GM18868 (cell line): ENCODE data around the gene ZNF598.

Experiments used
- ATAC-seq: cut with Tn5 transposase; IDR thresholded peaks from one replicate; pipeline ENCODE4 v1.9.1; 2021; ENCODE audit warnings: mild to moderate bottlenecking, moderate library complexity; ENCODE audit not compliant: unreplicated experiment

Gene ZNF598

DNA sequence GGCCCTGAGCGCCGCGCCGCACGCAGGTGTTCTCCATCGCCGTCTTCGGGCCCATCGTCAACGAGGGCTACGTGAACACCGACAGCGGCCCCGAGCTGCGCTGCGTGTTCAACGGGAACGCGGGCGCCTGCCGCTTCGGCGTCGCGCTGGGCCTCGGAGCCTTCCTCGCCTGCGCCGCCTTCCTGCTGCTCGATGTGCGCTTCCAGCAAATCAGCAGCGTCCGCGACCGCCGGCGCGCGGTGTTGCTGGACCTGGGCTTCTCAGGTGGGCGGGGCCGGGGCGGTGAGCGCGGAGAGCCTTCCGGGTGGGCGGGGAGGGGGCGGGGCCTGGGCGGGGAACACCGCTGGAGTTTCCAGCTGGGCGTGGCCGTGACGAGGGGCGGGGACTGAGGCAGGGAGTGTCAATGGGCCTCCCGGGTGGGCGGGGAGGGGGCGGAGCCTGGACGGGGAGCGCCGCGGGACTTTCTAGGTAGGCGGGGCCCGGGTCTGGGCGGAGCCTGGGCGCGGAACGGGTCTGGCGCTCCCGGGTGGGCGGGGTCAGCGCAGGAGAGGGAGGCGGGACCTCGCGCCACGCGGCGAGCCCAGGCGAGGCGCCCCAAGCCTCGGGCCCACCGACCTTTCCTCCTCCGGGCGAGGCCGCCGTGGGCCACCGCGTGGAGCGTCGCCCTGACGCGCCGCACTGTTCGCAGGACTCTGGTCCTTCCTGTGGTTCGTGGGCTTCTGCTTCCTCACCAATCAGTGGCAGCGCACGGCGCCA is 17.5 kb downstream of the ZNF598 start:
- ATAC-seq, result peak; percentile 56

DNA sequence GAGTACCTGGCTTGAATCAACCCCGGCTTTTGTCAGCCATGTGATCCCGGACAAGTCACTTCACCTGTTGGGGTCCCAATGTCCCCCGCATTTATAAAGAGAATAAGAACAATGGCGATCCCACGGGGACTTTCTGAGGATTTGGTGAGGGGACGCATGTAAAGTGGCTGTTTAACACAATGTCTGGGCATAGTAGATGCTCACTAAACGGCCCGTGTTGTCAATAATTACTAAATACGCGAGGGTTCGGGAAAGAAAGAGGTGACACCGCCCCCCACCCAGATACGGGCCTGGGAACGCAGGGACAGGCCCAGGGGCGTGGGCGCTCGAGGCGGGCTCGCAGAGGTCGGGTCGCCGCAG is 18.1 kb downstream of the ZNF598 start:
- ATAC-seq, result no peak

DNA sequence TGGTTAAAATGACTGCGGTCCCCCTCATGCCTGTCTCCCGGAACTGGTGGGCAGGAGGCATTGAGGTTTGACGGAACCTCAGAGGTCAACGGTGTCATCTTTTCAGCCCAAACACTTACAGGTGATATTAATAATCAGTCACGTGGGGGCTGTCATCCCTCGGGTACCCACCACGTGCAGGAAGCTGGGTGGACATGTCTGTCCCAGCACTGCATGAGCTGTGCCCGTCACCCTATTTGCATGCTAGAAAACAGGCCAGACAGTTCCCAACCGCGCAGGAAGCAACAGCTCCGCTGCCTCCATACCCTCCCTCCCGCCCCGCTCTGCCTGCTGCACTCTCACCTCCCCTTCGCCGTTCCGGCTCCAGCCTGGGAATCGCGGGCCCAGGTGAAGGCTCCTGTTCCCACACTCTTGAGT is 18.5 kb downstream of the ZNF598 start:
- no peak for ATAC-seq

DNA sequence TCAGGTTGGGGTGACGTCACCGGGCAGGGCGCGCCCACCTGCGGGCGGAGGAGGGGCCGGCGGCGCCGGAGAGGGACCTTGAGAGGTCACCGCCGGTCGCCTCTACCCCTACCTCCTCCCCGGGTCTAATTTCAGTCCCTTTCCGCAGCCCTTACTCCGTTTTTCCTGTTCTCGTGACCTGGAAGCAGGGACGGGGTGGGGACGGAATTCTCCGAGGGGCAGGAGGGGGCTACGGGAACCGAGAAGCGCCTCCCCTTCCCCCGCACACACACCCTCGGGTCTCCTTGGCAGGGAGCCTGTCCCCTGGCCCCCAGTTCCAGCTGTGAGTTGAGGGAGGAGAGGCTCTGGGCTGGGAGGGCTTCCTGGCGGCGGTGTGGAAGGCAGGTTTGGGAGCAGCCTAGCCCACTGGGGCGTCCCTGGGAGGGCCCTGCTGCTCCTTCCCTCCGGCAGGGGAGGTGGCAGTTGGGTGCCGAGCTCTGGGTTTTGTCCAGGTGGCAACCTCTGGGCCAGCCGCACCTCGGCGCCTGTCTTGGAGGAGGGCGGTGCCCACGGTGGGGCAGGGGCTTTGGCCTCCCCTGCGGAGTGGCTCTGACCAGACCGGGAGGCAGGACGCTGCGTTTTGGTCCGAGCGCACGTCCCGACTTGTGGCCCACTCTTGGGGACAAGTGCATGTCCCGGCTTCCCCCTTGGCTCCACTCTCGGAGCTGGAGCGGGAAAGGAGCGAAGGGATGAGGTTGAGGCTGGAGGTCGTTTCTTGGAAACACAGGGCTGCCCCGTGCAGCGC is 19.1 kb downstream of the ZNF598 start:
- no peak for ATAC-seq

DNA sequence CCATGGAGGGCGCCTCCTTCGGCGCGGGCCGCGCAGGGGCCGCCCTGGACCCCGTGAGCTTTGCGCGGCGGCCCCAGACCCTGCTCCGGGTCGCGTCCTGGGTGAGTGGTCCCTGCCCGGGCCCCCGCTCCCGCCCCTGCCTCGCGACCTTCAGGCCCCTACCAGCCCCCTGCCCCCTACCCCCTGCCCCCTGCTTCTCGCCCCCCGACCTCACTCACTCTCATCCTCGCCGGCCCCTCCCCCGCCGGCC is 19.6 kb downstream of the ZNF598 start:
- no peak for ATAC-seq

DNA sequence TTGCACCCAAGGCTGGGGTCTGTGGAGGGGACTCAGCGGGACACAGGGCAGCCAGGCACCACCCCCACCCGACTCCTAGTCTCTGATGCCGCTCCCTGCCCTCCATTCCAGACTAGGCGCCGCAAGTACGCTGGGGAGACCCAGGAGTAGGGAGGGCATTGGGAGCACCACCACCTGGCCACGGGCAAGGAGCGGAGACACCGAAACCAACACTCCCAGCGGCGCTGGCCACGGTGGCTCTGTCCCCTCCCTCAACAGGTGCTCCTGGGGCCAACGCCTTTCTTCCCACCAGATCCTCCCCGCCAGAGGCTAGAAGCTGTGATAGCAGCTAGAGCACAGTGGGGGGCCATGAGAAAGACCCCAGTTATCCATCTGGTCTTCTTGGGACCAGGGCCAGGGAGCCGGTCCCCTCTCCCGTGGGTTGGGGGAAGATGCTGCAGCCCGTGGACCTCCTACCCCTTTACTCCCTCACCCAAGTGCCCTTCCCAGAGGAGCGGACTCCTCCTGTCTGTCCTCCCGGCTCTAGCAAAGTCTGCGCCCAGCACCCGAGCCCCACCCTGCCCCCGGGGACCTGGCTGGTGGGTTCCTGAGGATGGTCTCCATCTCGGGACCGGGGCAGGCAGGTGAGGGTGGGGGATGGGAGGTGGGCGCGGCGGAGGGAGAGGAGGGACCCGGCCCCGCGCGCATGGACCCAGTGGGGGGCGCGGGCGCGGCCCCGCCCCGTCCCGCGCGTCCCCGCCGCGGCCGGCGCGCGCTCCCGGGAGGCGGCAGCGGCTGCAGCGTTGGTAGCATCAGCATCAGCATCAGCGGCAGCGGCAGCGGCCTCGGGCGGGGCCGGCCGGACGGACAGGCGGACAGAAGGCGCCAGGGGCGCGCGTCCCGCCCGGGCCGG is 20.2 kb downstream of the ZNF598 start, which contains the start of gene SYNGR3:
TSS of gene SYNGR3 (plus strand) at position 762 of the 892 bp plus-strand sequence. CDS start 133 bp downstream, outside the sequence.
- no peak for ATAC-seq

DNA sequence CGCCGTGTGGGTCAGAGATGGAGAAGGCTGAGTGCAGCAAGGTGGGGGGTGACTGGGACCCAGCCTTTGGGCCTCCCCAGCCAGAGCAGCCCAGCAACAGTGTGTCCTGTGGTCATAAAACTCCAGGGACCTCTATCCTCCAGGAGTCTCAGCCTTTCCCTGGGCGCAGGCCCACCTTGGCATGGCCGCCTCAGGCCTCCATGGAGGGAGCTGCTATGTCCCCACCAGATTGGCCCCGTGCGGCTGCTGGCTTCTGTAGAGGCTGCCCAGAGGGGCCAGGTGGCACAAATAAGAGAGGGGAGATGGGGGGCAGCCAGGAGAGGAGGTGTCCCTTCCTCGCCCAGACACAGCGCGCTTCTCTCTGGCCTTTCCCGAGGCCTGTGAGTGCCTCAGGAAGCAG is 22.4 kb downstream of the ZNF598 start:
- ATAC-seq, result no peak

DNA sequence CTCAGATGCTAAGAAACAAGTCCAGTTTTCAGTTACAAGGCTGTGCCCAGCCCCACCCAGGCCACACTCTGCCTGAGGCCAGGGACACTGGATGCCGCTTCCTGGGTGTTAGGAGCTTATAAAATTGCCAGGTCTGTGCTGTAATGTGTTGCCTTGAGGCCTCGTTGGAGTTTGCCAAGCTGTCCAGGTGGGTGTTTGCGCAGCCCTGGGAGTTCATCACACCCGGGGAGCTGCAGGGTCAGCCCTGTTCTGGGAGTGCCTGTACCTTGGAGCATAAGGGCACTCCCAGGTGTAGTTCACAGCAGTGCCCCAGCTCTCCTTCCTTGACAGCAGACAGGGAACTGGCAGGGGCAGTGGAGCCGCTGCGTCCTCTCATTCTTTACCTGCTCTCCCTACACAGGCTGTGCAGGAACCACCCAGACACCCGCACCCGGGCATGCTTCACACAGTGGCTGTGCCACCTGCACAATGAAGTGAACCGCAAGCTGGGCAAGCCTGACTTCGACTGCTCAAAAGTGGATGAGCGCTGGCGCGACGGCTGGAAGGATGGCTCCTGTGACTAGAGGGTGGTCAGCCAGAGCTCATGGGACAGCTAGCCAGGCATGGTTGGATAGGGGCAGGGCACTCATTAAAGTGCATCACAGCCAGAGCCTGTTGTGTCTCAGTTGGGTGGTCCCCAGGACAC is 24.0 kb downstream of the ZNF598 start:
- no peak for ATAC-seq

DNA sequence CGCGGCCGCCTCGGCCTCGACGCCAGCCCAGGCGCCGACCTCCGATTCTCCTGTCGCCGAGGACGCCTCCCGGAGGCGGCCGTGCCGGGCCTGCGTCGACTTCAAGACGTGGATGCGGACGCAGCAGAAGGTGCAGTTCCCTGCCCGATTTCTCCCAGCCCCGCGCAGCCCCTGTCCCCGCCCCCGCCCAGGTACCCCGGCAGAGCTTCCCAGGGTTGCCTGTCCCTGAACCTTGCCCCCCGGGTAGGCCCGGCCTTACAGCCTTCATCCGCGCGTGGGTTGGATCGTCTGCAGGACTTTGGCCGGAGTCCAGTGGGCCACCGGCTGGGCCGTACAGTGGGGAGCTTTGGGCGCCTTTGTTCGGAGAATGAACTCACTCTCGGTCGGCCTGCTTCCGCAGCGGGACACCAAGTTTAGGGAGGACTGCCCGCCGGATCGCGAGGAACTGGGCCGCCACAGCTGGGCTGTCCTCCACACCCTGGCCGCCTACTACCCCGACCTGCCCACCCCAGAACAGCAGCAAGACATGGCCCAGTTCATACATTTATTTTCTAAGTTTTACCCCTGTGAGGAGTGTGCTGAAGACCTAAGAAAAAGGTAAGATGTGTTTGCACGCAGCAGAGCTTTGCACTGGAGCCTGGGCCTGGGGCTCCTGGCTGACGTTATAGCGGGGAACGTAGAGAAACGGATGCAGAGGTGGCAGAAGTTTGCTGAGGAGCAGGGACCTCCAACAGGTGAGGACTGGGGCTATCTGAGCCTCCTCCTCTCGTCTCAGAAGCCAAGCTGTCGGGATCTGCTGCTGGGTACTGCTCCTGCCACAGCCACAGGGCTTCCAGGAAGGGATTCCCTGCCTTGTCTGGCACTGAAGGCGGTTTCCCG is 25.0 kb downstream of the ZNF598 start:
- ATAC-seq, result peak; percentile 9

DNA sequence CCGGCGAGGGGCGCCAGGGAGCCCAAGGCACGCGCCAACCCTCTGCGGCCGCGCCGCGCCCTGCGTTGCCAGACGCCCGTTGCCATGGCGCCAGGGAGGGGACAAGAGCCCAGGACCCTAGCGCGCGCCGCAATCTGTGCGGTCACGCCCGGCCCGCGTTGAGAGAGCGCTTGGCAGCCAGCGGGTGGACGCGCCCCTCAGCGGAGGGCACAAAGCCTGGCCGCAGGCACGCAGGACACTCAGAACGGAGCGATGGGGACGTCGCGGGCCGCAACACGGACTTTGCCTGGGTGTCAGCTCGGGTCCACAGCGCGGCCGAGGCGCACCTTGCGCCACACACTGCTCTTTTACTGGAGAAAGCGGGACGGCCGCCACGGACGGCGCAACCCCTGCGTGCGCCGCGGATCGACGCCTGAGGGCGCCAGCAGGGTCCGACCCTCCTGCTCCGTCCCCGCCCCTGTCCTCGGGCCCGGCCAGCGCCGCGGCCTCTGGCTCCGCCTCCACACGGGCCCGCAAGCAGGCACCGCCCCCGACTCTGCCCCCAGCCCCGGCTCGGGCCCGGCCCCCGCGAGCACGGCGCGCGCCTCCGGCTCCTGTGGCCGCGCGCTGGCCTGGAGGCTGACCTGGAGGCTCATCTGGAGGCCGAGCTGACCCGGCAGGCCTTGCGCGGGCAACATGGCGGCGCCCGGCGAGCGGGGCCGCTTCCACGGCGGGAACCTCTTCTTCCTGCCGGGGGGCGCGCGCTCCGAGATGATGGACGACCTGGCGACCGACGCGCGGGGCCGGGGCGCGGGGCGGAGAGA is 25.9 kb downstream of the ZNF598 start, which contains the start of gene GFER:
TSS of gene GFER (plus strand) at position 650 of the 803 bp plus-strand sequence. CDS start at position 676, 26 bp downstream.
- peak; percentile 71 for ATAC-seq

DNA sequence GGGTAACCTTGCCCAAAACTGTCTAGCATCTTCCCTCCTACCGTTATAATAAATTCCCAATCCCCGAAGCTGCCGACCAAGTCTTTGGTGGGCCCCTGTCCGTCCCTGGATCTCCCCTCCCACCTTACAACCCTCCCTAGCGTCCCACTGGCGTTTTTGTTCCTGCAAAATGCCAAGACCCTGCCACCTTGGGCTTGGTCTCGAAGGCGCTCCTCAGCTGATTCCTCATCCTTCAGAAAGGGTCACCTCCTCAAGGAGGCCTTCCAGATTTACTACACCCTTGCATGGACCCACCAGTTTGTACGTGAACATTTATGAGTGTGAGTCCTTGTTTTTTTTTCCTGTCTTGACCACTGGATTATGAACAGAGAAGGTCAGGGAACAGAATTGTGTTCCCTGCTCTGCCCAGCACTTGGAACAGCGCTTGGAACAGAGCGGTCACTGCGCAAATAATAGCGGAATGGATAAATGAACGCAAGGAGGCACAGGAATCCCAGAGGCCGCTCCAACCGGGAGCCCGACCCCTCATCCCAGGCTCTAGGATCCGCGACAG is 26.6 kb downstream of the ZNF598 start:
- no peak for ATAC-seq

DNA sequence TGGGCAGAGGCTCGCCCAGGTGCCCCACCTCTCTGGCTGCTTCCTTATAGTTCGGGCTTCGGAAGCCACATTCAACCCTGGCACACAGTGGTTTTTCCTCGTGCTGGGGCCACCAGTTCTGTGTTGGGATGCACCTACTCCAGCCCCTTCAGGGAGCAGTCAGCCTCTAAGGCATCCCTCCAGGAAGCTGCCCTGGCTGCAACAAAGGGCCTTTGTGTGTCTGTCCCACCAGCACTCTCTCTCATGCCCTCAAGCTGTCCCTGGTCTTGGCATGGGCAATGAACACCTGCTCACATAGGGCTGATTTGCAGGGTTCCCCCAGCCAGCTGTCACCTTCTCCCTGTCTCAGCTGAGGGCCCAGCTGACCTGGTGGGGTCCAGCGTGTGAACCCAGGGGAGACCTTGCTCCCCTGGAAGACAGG is 27.6 kb downstream of the ZNF598 start:
- no peak for ATAC-seq

DNA sequence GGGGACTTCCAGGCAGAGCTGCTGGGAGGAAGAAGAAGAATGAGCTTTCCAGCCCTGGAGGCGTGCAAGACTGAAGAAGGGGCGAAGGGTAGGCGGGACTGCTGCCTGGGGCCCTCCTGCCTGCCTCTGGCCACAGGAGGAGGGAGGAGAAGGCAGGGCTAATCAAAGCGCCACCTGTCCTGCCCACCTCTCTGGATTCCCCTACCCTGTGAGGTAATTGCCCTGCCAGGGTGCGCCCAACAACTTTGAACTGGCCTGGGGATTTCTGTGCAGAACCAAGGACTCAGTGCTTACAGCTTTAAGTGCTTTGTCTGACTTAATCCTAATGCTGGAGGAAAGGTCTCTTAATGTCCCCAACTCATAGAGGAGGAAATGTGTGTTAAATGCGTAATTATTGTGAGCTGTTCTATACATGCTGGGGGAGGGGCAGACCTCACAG is 28.2 kb downstream of the ZNF598 start, which contains the start of gene NOXO1:
TSS of gene NOXO1 (minus strand) at position 72 of the 439 bp plus-strand sequence. CDS start 290 bp downstream, outside the sequence.
- no peak for ATAC-seq

DNA sequence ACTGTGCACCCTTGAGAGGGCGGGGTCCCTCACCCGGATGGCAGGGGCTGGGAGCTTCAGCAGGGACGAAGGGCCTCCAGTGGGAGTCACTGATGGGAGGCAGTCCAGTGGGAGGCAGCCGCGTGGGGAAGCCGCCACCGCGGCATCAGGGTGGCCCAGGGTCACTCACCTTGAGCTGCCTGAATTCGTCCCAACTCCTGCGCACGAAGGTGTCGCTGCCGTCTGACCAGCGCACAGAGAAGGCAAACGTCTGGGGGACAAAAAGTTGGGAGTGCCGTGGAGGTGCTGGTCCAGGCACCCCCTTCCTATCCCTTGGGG is 28.9 kb downstream of the ZNF598 start:
- ATAC-seq, result no peak

DNA sequence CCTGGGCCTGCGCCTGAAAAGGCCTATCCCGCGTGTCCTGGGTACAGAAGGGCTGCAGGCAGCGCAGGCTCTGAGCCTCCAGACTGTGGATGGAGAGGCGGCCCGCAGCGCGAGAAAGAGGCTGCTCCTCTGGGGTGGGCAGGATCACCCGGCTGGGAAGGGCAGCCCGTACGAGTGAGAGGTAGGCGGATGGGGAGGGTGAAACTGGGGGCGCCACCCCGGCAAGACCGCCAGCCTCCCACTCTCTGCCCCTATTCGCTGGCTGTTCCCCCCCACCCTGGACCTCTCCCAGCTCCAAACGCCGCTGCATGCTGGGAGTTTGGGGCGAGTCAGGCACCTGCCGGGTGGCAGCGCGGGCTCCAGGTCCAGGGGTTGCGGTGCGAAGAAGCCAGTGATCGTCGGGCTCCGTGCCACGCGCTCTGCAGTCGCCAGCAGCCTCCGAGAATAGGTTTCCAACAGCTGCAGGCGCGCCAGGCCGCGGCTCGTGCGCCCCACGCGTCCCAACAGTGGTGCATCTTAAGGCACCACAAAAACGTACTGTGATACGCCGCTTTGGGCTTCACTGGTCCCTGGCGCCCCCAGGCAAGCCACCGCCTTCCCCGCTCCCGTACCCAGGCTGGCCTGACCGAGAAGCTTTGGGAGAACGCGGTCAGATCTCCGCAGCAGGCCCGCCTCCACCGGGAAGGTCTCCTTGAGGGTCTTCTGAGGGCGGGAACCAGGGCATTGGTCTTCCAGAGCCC is 29.4 kb downstream of the ZNF598 start:
- no peak for ATAC-seq

DNA sequence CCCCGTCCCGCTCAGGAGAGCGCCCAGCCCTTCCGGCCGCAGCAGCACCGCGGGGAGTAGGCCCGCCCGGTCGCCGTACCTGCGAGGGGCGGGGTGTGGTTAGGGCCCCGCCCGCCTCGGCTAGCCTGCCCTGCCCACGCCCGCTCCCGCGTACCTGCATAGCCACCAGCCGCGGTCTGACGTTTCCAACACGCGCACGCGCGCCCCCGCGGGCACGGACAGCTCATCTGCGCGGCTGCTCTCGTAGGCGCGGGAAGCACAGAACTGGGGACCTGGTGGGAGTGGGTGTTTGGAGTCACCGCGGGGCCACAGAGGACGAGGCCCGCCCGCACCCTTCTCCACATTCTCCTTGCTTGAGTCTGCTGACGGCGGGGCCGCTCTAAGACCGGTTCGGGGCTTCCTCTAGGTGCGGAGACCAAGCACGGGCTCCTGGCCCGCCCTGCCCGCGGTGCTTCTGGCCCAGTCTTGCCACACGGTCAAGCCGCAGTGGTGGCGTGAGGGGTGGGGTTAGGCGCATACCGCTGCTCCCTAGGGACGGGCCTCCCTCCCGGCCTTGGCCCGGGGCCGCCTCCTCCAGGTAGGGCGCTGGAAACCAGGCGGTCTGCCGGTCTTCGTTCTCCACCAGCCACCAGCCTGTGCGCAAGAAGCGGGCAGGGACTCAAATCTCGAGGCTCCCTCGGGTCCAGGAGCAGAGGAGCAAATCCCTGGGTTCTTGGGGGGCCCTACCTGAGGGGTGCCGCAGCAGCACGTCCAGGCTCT is 30.2 kb downstream of the ZNF598 start:
- no peak for ATAC-seq

DNA sequence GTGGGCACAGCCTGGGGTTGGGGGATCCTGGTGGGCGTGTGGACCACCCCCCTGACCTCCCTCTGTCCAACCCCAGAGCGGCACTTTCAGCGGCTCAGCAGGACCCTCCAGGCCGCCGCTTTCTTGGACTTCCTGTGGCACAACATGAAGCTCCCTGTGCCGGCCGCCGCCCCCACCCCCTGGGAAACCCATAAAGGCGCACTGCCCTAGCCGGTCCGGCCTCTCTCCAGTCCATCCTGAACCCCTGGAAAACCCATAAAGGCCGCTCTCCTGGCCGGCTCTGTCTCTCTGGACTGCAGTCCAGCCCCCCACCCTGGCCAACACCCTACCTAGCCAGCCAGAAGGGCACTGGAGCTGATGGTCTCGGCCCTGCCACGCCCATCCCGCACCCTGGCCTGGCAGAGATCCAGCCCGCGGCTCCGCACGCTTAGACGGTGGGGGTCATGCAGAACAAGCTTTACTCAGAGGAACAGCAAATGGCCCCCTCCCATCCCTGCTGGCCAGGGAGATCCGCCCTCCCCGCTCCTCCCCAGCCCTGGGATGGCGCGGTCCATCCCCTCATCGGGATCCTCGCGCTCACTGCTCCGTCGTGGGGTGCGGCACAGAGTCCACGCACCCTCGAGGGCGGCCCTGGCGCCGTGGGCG is 31.0 kb downstream of the ZNF598 start:
- ATAC-seq, result no peak
